IPS DF 4.7 (cell line): ENCODE data around the gene SLC8B1.

Experiments used
- DNase-seq: peaks from one replicate; pipeline ENCODE4 v3.0.0-alpha.2; 2013; ENCODE audit warnings: low spot score; ENCODE audit errors: extremely low read depth

Gene SLC8B1

GRCh38 chr12:113295886-113296556 lies 38.9 kb downstream of the SLC8B1 start:
- DNase-seq = no peak

- no peak for DNase-seq
These were observed 41.8 kb downstream of the SLC8B1 start for GRCh38 chr12:113293100-113293499.

DNA sequence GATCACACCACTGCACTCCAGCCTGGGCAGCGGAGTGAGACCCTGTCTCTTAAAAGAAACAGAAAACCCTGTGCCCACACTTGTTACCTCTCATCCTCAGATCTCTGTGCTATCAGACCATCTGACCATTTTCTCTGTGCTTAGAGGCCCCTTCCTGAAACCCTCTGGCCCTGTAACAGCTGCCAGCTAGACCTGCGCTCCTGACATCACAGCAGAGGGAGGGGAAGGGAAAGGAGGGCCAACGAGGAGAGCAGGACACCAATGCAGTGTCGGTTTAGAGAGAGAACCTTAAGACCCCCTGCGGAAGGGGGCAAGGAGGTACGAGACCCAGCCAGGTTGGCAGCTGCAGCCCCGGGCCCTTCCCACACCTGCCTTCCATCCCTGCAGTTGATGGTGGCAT lies 42.4 kb downstream of the SLC8B1 start:
- no peak for DNase-seq

DNA sequence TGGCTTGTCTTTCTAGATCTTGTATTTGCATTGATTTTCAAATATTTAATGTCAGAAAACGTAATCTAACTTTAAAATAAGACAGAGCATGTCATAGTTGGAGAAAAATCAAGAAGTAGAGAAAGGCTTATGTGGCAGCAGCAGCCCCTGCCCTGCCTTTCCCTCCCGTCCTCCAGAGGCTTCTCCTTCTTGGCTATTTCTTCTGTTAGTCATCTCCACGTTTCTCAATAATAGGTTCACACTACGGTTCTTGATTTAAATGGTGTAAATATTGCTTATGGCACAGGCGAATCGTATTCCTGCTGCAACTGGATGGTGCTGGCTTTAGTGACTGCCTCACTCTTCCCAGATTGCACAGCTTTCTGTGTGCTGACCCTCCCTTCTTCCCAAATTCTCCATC lies 42.8 kb downstream of the SLC8B1 start:
- DNase-seq = no peak

- DNase-seq = no peak
These were observed 43.3 kb downstream of the SLC8B1 start for GRCh38 chr12:113291586-113291985.

DNA sequence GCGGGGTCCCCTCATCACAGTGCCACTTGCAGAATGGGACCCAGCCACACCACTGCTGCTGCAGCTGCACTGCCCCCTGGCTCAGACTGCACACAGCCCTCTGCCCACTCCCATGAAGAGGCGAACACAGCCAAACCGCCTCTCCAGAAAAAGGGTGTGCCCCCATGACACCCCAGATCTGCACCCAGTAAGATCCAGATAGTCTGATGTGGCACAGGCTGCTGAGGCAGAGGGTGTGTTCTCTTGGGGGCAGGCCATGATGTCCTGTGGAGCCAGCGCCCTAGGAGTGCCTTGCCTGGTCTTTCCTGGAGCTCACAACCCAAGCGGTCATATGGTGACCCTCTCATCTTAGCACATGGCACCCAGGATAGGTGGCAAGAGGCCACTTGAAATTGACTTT lies 44.4 kb downstream of the SLC8B1 start:
- DNase-seq = no peak

DNA sequence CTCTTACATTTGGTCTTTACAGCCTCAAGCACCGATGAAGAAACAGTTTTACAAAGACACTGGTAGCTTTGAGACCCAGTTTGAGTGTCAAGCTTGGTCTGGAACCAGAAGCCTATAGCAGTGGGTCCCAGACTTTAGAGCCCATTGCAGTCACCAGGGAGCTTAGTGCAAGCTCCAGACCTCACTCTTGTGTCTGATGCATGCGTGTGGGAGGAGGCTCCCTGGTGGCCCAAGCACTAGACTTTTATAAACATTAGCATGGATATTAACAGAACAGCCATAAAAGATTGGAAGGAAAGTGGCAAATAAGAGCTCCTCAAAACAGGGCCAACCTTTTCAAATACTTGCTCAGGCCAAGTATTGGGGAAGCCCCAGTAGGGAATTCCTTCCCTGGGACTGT lies 45.5 kb downstream of the SLC8B1 start:
- no peak for DNase-seq

- no peak for DNase-seq
These were observed 47.0 kb downstream of the SLC8B1 start for GRCh38 chr12:113287899-113288282.

DNA sequence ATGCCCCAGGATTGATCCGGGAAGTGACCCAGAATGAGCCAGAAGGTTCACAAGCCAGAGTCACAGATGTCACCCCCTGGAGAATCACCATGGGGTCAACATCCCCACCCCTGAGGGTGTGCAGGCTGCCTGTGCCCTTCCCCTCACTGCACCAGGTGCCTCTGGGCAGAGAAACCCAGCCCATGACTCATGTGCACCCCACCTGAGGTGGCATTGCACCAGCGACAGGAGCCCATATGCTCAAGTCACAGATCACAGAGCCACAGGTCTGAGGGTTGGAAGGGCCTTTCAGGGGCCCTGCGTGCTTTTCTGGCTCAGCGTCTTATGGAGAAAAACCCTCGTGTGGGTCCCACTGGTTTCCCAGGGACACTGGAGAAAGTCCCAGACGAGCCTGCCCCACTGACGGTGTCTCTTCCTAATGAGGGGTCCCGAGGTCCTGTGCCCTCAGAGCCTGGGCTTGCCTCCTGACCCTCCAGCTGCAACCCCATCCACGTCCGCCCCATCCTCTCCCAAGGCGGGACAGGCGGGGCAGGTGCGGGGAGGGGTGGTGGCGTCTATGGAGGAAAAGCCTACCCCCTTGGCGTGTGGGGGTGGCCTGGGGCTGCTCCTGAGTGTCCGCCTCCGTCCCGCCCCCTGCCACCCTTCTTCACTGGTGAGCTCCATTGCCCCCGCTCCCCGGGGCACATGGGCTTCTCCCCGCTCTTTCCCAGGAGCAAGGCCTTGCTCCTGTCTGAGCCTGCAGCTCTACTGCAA lies 47.6 kb downstream of the SLC8B1 start:
- no peak for DNase-seq

GRCh38 chr12:113286712-113287111 lies 48.2 kb downstream of the SLC8B1 start:
- DNase-seq = no peak

- no peak for DNase-seq
These were observed 49.0 kb downstream of the SLC8B1 start for GRCh38 chr12:113285679-113286610.

GRCh38 chr12:113284751-113285150 lies 50.2 kb downstream of the SLC8B1 start:
- DNase-seq = no peak

- DNase-seq = no peak
These were observed 56.3 kb downstream of the SLC8B1 start for GRCh38 chr12:113278633-113279032.

DNA sequence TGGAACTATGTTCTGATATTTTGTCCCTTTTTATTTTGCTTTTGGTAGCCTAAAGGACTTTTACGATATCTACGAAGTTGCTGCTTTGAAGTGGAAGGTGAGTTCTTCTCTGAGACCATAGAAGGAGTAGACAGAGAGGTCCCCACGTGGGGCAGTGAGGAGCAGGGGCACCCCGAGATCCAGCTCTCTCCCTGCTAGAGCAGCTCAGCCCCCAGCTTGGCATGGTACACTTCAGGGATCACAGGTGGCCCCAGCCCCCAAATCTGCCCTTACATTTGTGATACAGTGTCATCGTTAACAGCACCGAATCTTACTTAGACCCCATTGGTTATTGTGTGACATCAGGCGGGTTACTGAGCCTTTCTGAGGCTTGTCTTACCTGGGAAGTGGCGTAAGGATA lies 56.8 kb downstream of the SLC8B1 start:
- DNase-seq = no peak

DNA sequence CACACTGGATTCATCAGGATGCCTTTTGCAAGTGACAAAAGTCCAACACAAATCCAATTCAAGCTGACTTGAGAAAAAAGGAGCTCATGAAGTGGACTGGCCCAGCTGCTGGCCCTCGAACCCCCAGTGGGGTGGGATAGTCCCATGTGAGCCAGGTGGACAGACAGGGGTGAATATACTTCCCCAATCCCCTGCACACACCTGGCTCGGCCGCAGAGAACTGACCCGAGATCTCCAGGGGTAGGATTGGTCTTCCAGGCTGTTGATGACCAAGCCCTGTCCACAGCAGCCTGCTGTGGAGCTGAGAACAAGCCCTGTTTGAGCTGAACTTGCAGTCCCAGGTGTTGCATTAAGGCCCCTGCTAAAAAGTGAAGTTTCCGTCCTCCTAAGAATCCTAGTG lies 57.4 kb downstream of the SLC8B1 start:
- DNase-seq = no peak

- DNase-seq = no peak
These were observed 57.9 kb downstream of the SLC8B1 start for GRCh38 chr12:113276946-113277500.

GRCh38 chr12:113276306-113276705 lies 58.6 kb downstream of the SLC8B1 start:
- no peak for DNase-seq

DNA sequence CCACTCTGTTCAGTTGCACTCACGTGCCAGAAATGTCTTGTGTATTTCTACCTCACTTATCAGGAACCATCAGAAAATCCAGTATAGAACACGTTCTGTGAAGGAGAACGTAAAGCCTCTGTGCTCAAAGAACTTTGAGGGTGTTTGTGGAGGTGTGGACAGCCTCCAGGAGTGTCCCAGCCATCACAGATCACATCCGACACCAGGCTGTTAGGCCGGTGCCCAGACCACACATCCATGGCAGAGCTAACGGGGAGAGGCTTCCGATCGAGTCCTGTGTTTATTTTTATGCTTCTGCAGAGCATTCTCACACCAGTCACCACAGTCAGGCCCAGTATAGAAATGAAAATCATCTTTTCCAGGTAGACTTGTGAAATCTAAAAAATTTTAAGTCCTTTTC lies 60.1 kb downstream of the SLC8B1 start:
- no peak for DNase-seq

DNA sequence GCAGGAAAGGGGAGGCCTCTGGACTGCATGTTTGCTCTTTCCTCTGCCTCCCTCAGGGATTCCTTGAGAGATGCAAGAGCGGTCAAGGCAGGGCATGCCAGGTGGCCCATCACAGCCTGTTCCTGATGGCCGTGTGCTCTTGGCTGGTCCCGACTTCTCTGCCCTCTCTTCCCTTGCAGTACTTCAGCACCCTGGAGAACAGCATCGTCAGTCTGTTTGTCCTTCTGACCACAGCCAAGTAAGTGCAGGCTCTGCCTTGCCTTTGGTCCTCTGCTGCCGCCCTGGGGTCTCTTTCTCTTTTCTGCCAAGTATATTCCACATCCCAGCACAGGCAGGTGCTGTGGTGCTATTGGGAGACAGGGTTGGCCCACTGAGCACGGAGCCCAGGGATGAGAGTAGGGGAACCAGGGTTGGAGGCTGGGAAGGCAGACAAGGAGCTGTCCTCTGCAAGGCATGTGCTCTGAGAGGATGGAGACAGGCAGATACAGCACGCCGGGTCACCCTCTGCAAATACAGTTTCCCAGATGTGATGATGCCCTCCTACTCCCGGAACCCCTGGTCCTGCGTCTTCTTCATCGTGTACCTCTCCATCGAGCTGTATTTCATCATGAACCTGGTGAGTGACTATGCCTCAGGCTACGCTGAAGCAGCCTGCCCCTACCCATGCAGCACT lies 61.7 kb downstream of the SLC8B1 start:
- no peak for DNase-seq

DNA sequence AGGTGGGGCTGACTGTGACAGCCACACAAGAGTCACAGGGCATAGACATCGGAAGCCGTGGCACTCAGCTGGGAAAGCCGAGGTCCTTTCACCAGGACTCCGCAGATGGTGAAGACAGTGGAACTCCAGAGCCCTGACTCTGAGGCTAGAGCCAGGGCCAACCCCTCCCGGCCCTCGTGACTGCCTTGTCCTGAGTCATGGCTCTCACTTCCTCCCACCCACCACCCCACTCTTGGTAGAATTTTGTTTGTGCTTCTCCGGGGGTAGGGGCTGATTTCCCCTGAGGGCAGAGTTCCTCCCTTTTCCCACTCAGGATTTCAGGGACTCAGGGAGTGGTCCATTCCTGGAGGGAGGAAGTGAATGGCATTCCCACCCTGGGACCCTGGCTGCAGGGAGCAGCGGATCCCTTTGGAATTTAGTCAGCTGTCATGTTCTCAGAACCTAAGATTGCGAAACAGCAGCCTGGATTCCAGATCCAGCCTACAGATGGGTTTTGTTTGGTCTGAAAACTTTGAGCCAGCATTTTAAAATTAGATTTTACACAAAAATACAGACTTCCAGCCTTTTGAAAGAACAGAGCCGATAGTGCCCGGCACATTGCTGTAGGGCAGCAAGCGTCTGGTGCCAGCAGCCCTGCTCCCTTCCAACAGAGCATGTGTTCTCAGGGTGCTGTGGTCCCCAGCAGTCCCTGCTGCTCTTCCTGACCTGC lies 62.9 kb downstream of the SLC8B1 start:
- DNase-seq = no peak

DNA sequence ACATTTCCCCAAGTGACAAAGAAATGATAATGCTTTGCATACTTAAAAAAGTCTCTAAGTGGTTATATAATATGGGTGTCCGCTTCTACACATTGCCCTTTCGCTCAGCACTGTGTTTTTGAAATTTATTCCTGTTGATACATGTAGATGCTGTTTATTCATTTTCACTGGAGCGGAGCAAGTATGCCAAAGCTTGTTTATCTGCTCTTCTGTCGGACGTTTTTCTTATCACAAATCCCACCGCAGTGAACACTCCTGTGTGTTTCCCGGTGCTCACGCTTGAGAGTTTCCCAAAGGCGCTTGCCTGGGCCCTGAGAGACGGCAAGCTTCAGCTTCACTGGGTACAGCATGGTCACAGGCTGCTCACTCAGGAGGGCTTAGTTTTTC lies 63.5 kb downstream of the SLC8B1 start:
- DNase-seq = no peak
